GM20431 (cell line): Measurements from ENCODE around the gene ZNF592.
"Not testable (repeated sequence)": the region's sequence is repeated elsewhere in the genome, so short reads cannot be mapped to it uniquely, and the experiment has no call there.

Experiments used
- in situ Hi-C: fragments of 300-500 bp; cut with MseI, MboI; formaldehyde crosslinking; loops from one replicate; pipeline ENCODE4 v1.15.0; 2020; ENCODE audit warnings: low sequenced_read_pairs; ENCODE audit not compliant: unreplicated experiment

ZNF592 gene, protein sequence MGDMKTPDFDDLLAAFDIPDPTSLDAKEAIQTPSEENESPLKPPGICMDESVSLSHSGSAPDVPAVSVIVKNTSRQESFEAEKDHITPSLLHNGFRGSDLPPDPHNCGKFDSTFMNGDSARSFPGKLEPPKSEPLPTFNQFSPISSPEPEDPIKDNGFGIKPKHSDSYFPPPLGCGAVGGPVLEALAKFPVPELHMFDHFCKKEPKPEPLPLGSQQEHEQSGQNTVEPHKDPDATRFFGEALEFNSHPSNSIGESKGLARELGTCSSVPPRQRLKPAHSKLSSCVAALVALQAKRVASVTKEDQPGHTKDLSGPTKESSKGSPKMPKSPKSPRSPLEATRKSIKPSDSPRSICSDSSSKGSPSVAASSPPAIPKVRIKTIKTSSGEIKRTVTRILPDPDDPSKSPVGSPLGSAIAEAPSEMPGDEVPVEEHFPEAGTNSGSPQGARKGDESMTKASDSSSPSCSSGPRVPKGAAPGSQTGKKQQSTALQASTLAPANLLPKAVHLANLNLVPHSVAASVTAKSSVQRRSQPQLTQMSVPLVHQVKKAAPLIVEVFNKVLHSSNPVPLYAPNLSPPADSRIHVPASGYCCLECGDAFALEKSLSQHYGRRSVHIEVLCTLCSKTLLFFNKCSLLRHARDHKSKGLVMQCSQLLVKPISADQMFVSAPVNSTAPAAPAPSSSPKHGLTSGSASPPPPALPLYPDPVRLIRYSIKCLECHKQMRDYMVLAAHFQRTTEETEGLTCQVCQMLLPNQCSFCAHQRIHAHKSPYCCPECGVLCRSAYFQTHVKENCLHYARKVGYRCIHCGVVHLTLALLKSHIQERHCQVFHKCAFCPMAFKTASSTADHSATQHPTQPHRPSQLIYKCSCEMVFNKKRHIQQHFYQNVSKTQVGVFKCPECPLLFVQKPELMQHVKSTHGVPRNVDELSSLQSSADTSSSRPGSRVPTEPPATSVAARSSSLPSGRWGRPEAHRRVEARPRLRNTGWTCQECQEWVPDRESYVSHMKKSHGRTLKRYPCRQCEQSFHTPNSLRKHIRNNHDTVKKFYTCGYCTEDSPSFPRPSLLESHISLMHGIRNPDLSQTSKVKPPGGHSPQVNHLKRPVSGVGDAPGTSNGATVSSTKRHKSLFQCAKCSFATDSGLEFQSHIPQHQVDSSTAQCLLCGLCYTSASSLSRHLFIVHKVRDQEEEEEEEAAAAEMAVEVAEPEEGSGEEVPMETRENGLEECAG (N-terminal part only)

DNA sequence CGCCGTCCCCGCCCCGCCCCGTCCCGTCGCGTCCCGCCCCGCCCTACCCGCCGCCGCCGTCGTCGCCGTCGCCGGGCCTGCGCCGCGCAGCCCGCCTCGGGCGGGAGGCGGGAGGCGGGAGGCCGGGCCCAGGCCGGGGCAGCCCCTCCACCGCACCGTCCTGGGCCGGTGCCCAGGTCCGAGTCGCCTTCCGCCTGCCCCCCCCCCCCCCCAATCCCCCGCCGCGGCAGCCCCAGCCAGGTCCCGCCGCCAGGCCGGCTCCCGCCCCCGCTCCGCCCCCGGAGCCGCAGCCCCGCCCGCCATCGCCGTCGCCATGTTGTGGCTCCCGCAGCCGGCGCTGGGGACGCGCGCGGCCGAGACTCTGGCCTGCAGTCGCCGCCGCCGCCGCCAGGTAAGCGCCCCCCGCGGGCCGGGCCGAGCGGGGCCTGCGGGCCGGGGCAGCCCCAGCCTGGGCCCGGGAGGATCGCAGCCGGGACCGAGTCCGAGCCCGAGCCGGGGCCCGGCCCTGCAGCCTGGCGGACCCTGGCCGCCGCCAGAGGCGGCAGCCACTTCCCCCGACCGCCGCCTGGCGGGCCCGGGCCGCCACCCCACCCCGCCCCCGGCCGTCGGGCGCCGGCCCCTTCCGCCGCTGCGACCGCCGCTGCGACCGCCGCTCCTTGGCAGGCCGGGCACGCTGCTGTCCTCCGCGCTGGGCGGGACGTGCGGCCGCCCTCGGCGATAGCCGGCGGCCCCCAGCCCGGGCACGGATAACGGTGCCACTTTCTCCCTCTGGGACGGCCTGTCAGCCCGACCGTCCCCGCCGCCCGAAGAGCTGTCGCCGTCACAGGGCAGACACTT is at the start of gene ZNF592:
Gene ZNF592 (plus strand): TSS at position 319 of the 837 bp plus-strand sequence. CDS start 34,084 bp downstream, outside the sequence.
- in situ Hi-C loops, result no loop called here

DNA sequence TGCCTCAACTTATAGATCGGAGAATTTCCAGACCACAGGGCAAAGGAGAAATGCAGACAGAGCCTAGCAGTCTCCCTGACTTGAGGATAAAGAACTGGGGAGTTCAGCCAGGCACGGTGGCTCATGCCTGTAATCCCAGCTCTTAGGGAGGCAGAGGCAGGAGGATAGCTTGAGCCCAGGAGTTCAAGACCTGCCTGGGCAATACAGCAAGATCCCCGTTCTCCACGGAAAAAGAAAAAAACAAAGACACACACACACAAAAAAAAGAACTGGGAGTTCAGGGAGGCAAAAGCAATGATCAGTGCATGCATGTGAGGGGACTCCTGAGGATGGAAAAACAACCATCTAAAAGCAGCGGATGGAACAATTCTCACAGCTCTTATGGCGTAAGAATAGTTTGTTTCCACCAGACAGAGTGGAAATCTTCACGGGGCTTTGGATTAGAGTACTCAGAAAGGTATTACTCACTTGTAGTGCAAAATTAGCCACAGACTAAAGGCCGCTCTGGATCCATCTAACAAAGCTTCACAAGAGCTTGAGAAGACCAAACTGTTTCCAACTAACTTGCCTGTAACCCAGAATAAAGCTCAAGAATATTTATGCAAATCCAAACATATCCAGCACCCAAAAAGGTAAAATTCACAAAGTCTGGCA is 48.7 kb upstream of the ZNF592 start:
- in situ Hi-C loops, result no loop called here

DNA sequence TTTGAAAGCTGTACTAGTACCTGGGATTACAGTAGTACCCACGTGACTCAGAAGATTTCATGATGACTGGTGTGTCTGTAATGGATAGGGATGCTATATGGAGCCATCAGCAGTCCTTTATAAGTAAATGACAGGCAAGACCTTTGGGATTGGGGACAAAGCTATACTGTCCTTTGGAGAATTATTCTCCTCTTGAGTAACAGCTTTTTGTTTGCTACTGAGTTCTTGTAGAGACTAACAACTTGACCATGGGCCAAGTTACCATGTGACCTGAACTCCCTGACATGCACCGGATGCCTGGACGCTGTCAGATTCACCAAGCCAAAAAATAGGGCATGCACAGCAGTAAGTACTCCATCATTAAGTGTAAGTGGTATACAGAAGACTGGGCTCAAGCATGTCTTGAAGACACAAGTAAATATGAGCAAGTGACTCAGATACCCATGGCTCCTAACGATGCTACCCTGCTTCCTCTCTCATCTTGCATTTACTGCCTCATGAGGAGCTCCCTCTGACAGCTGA is 45.4 kb upstream of the ZNF592 start:
- in situ Hi-C loops, result no loop called here

DNA sequence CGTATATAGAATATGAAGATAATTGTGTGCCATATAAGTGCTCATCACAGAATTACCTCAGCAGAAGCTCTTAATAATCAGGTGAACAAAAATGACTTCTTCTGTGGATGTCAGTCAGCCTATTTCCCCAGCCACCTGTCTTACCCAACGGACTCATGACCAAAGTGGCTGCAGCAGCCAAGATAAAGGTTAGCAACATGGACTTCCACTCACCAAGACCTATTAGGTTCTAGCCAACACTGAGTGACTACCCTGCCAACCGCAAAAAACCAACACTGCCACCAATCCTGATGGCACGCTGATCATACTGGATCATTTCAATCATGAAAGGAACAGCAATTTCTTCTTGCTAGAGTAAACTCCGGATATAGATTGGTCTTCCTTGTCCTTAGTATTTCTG is 44.6 kb upstream of the ZNF592 start:
- in situ Hi-C loops, result no loop called here

DNA sequence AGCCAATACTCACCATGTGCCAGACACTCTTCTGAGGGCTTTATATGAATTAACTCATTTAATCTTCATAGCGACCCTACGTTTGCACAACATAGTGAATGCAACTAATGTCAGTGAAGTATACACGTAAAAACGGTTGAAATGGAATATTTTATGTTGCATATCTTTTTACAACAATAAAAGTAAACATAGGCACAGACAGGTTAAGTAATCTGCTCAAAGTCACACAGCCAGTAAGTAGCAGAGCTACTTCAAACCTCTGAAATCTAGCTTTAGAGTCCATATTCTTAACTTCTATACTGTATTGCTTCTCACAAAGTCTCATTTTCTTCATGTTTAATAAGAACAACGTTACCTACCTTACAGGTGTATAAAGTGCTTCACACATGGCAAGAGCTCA is 34.0 kb upstream of the ZNF592 start:
- in situ Hi-C loops, result no loop called here

DNA sequence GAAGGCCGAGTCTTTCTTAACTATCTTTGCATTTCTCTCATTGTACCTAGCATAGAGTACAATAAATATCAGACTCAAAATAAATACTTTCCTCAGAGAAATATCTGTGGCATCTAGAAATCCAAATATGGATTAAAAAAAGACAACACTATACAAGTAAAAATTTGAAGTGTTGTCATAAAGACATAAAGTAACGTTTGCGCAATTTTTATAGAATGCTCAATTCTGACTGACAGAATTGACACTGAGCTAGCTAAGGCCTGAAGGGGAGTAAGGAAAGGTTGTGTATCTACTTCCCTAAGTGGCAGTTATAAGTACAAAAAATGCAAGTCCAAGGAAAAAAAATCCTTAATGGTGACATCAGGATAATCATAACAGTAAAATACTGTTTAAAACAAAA is 33.6 kb upstream of the ZNF592 start:
- in situ Hi-C loops, result no loop called here

DNA sequence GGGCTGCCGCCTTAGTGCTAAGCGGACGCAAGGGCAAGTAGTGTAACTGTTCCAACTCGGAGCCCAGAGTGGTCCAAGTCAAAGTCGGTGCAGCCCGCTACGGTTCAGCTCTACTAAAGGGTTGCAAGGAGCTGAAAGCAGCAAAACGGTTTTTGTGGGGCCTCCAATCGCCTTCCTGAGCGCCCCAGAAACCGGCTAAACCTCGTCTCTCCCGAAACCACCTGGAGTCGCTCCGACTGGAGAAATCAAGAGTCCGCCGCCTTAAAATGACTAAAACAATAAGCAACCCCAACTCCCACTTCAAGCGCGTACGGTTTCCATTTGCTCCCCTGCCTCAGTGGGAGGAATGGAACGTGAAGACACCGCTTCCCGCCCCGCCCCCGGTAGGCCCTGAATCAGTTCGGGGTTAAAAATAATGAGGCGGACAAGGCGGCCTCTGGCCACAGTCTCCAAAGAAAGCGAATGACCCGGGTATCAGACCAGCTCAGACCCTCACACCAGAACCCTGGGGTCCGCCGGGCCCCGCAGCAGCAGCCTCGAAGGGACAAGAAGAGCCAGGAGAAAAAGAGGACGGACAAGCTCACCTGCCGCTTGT is 32.9 kb upstream of the ZNF592 start:
- in situ Hi-C loops, result no loop called here

DNA sequence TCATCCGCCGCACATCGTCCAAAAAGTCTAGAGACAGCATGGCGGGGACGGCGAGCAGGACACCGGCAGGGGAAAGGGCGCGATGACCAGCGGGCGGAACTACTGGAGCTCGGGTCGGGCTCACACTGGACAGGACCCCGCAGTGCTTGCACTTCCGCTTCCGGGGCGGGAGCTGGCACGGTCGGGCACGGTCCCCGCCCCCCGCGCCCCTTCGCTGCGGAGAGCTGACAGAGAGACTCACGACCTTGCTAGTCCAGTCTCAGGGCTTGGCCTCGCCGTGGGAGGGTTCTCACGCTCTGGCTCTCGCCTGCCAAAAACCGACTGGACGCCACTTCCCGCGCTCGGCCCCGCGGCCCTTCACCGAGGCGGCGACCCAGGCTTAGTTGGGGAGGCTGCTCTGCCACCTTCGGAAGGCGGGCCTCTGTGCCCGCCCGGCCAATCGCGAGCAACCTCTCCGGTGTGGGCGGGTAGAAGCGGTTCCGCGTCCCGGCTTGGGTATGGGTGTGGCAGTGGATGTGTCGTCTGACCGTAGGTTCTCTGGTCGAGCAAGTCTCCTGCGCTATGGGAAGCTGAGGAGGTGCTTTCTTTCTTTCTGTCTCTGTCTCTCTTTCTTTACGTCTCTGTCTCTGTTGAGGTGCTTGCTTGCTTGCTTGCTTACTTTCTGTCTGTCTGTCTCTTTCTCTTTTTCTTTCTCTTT is 32.2 kb upstream of the ZNF592 start, which contains the start of gene SEC11A:
Gene SEC11A (minus strand): TSS at position 104 of the 697 bp plus-strand sequence. CDS start 64 bp downstream, at position 40.
- in situ Hi-C loops, result no loop called here

DNA sequence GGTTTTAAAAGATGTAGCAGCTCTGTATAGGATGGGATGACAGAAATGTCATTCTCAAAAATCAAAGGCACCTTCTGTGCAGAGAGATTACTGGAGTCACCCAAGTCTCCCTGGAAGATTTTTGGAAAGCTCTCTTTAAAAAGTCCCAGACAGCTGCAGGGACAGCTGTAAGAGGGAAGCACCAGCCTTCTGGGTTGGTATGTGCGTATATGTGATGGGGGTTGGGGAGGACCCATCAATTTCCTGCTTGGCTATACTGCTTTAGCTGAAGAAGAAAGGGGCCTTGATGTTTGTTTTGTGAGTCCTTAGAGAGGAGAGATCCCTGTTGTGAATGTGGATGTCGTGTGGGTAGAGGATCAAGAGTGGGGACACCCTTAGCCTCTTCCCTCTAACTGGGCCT is 27.0 kb upstream of the ZNF592 start:
- in situ Hi-C loops, result no loop called here

DNA sequence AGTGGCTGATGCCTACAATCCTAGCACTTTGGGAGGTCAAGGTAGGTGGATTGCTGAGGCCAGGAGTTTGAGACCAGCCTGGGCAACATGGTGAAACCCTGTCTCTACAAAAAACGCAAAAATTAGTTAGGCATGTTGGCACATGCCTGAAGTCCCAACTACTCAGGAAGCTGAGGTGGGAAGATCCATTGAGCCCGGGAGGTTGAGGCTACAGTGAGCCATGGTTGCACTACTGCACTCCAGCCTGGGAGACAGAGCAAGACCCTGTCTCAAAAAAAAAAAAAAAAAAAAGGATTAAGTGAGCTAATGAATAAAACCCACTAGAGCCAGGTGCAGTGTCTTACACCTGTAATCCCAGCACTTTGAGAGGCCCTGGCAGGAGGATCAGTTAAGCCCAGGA is 25.8 kb upstream of the ZNF592 start:
- in situ Hi-C loops, result no loop called here

DNA sequence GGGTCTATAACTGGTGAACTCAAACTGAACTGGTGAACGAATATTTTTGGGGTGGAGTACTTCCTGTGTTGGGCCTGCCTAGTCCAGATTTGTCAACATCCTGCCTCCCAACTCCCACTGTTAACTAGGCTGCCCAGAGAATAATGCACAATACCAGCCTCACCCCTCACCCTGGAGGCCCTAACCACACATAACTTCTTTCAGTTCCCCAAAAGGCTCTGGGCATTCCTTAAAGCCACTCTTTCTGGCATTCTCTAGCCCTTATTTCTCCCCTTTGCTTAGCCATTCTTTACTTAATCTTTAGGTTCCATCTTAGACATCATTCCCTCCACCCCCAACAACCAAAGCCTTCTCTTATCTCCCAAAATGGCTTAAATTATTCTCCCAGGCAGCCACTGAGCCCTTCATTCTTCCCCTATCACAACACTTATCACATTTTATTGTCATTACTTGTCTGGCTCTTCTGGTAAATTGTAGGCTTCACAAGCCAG is 23.3 kb upstream of the ZNF592 start:
- in situ Hi-C loops, result no loop called here

DNA sequence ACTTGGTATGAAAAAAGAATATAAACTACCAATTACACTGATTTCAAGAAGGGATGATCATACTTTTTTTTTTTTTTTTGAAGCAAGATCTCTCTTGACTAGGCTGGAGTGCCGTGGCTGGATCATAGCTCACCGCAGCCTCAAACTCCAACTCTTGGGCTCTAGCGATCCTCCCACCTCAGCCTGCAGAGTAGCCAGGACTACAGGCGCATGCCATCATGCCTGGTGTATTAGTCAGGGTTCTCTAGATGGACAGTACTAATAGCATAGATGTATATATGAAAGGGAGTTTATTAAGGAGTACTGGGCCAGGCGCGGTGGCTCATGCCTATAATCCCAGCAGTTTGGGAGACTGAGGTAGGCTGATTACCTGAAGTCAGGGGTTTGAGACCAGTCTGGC is 21.0 kb upstream of the ZNF592 start:
- in situ Hi-C loops, result no loop called here

DNA sequence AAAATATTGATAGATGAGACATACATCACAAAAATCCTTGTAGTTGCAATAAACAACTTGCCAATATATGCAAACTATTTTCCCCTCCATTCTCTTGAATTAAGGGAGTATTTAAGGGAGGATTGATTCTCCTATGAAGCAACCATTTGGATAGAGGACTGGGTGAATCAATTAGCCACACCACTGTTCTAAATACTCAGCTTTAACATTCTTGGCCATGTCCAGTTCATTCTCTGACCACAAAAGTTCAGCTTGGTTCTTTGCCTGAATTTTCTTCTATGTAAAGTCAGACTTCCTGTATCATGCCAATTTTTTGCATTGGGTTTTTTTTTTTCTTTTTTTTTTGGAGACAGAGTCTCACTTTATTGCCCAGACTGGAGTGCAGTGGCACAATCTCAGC is 16.6 kb upstream of the ZNF592 start:
- in situ Hi-C loops, result no loop called here

DNA sequence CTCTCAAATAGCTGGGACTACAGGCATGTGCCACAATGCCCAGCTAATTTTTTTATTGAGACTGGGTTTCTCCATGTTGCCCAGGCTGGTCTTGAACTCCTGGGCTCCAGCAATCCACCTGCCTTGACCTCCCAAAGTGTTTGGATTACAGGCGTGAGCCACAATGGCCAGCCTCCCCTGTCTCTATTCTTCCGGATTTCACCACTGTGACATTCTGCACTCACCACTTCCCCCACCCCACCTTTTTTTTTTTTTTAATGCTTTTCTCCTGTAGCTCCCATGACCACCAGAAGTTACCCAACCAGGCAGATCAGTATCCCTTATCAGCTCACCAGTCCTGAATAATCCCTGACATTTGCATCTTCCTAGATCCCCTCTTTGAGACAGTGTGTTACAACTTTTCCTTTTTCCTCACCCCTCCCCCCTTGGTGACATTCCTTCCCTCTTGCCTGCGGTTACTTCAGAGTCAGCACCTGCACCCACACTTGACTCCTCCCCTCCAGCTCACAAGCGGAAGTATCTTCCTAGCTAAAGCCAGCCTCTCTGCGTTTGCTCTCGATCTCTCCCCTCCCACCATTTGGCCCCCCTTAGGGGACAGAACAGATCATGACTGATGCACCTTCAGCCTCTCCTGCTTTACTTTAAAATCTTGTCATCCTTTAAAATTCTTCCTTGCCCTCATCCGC is 13.5 kb upstream of the ZNF592 start:
- in situ Hi-C loops, result no loop called here

DNA sequence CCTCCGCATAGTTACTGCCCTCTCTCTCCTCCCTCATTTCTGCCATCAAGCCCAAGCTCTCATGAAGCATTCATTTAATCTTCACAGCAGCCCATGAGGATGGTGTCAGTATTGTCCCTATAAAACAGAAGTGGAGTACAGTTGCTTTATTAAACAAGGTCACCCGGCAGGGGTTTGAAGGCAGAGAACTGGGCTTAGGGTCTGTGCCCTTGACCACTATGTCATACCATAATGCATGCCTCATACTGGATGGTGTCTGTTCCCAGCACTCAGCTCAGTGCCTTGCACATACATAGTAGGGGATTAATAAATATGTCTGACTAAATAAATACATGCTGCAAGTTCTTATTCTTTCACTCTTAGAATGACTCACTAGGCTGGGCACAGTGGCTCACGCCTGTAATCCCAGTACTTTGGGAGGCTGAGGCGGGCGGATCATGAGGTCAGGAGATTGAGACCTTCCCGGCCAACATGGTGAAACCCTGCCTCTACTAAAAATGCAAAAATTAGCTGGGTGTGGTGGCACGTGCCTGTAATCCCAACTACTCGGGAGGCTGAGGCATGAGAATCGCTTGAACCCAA is 12.8 kb upstream of the ZNF592 start:
- in situ Hi-C loops, result not testable (repeated sequence)

DNA sequence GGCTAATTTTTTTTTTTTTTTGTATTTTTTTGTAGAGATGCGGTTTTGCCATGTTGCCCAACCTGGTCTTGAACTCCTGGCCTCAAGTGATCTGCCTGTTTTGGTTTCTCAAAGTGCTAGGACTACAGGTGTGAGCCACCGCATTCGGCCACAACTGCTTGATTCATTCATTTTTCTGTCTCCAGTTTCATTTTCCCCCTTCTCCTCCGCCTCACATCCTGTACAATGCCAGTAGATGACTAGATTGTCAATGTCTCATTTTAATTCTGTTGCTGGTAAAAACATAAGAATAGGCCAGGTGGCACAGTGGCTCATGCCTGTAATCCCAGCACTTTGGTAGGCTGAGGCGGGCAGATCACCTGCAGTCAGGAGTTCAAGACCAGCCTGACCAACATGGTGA is 12.0 kb upstream of the ZNF592 start:
- in situ Hi-C loops, result no loop called here

DNA sequence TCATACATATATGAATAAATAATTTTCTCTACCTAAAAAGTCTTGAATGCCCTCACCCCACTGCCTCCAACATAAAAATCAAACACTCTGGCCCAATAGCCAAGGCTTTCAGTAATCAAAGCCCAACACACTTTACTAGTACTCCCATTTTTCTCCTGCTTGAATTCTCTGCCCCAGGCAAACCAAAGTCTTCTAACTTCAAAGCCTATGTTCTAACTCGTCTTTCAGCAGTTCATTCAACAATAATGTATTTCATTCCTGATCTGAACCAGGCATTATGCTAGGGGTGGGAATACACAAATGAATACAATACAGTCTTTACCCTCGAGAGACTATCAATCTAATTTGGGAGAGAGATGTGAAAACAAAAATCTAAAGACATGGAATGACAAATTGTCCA is 11.4 kb upstream of the ZNF592 start:
- in situ Hi-C loops, result no loop called here
